GM12878 (cell line): ENCODE data around the gene SOX6. TPM values are rescaled to one million over a fixed set of nuclear protein-coding genes. Genes with fewer than 3 reads are reported as not detected.

Experiments
- ATAC-seq: fragments of 200-7000 bp; cut with Tn5 transposase; 3 replicates; pipeline ENCODE4 v1.9.1; 2020; ENCODE audit warnings: mild to moderate bottlenecking, moderate library complexity
- BruUV-seq: library from RNA; stranded (reverse); fragments of 400-500 nt; replicated peaks from 2 replicates; lab custom pipeline; 2021; lab: Mats Ljungman, UMichigan
- CTCF ChIA-PET: fragments of 300-600 bp; sonication (Branson Sonifier 250); formaldehyde crosslinking; extraction: SDS; loops from one replicate; lab custom pipeline; 2021; ENCODE audit warnings: inconsistent platforms; lab: Yijun Ruan, JAX
- POLR2A ChIA-PET: fragments of 350-600 bp; formaldehyde crosslinking; extraction: SDS; loops from one replicate; lab custom pipeline; 2021; ENCODE audit warnings: inconsistent platforms; lab: Charles Lee
- RAD21 ChIA-PET: fragments of 300-600 bp; sonication (Branson Sonifier 250); formaldehyde crosslinking; loops from one replicate; lab custom pipeline; 2023; ENCODE audit warnings: antibody characterized with exemption; ENCODE audit not compliant: unreplicated experiment; lab: Charles Lee
- SMC1A ChIA-PET: fragments of 300-600 bp; sonication (Branson Sonifier 250); formaldehyde crosslinking; loops from one replicate; lab custom pipeline; 2023; ENCODE audit not compliant: unreplicated experiment, uncharacterized antibody; lab: Charles Lee
- DNase-seq: peaks from one replicate; pipeline ENCODE4 v3.0.0-alpha.2; 2011; ENCODE audit warnings: low read depth, low spot score
- FAIRE-seq: peaks from 3 replicates; lab custom pipeline; 2011; peaks lifted over from hg19 to GRCh38; lab: Jason Lieb, UNC
- H2AFZ ChIP-seq: 2 replicates; pipeline ENCODE4 v1.6.0; 2011; ENCODE audit warnings: low read depth, low read length, control low read depth; ENCODE audit not compliant: control insufficient read depth
- H3K27ac ChIP-seq: 2 replicates; pipeline ENCODE4 v1.5.1; 2011; ENCODE audit warnings: control low read depth; ENCODE audit not compliant: control insufficient read depth, insufficient read depth
- H3K27me3 ChIP-seq, 2 experiments: replicated peaks in 1 of 2; 2 replicates each; pipeline versions ENCODE4 v1.6.0 to v1.6.1; 2011; ENCODE audit warnings: low read length in 1 of 2; ENCODE audit not compliant: control insufficient read depth in 2 of 2, insufficient read depth in 2 of 2
- H3K36me3 ChIP-seq, 2 experiments: 2 replicates each; pipeline ENCODE4 v1.5.1; 2011; ENCODE audit warnings: low read length in 1 of 2; ENCODE audit not compliant: control insufficient read depth in 2 of 2, insufficient read depth in 2 of 2
- H3K4me1 ChIP-seq: 2 replicates; pipeline ENCODE4 v1.6.1; 2011; ENCODE audit warnings: mild to moderate bottlenecking, low read length, moderate library complexity, mixed read lengths; ENCODE audit not compliant: control insufficient read depth, insufficient read depth
- H3K4me2 ChIP-seq: 2 replicates; pipeline ENCODE4 v1.6.0; 2011; ENCODE audit warnings: control low read depth; ENCODE audit not compliant: control insufficient read depth, insufficient read depth
- H3K4me3 ChIP-seq: fragments of 200-600 bp; sonication (generic); 2 replicates; pipeline ENCODE4 v1.5.1; 2016
- H3K79me2 ChIP-seq: 2 replicates; pipeline ENCODE4 v1.6.0; 2011; ENCODE audit warnings: low read length; ENCODE audit not compliant: control insufficient read depth, insufficient read depth
- H3K9ac ChIP-seq: 2 replicates; pipeline ENCODE4 v1.8.0; 2011; ENCODE audit warnings: low read length, control low read depth, mixed read lengths; ENCODE audit not compliant: control insufficient read depth, insufficient read depth
- H3K9me3 ChIP-seq: replicated peaks from 3 replicates; pipeline ENCODE4 v1.5.1; 2011; ENCODE audit warnings: mild to moderate bottlenecking, low read length; ENCODE audit not compliant: control insufficient read depth, insufficient read depth
- H4K20me1 ChIP-seq: 2 replicates; pipeline ENCODE4 v1.6.0; 2011; ENCODE audit not compliant: control insufficient read depth, insufficient read depth
- FOXM1 ChIP-seq: IDR thresholded peaks from 2 replicates; pipeline ENCODE4 v1.6.1; 2012; ENCODE audit warnings: low read depth, mild to moderate bottlenecking, inconsistent platforms, low read length, moderate library complexity
- MXI1 ChIP-seq: fragments of 150-350 bp; IDR thresholded peaks from 2 replicates; pipeline ENCODE4 v1.6.1; 2011; ENCODE audit warnings: low read depth, mild to moderate bottlenecking, inconsistent platforms, low read length, improper control_type of control experiment
- NRF1 ChIP-seq: conservative IDR thresholded peaks from 2 replicates; pipeline ENCODE4 v1.6.1; 2011; ENCODE audit warnings: mild to moderate bottlenecking, low read depth, low read length, improper control_type of control experiment
- PBX3 ChIP-seq: IDR thresholded peaks from 2 replicates; pipeline ENCODE4 v1.6.1; 2011; ENCODE audit warnings: mild to moderate bottlenecking, low read depth, low read length, moderate library complexity; ENCODE audit not compliant: insufficient replicate concordance
- SIN3A ChIP-seq: IDR thresholded peaks from 2 replicates; pipeline ENCODE4 v1.6.1; 2012; ENCODE audit warnings: low read depth, low read length, improper control_type of control experiment
- ZNF592 ChIP-seq: fragments of 450-650 bp; IDR thresholded peaks from 2 replicates; pipeline ENCODE4 v1.6.1; 2017; ENCODE audit warnings: mild to moderate bottlenecking, moderate library complexity
- WGBS: methylation state at CpG from one replicate; pipeline ENCODE4 v1.1.6; 2016; ENCODE audit warnings: low lambda C conversion rate; ENCODE audit not compliant: insufficient replicate concordance, insufficient coverage; ENCODE audit errors: missing lambda C conversion rate; 5-methylcytosine and 5-hydroxymethylcytosine counted together
- in situ Hi-C: fragments of 300-500 bp; cut with MboI; formaldehyde crosslinking; loops from 9 replicates; pipeline ENCODE4 v1.14.3; 2018; ENCODE audit warnings: mixed read lengths
- intact Hi-C: fragments of 100-400 bp; cut with micrococcal nuclease; formaldehyde crosslinking; loops from one replicate; pipeline ENCODE4 v1.14.2; 2022; ENCODE audit not compliant: unreplicated experiment
- polyA plus RNA-seq, 11 experiments: library from polyadenylated mRNA; depleted of rRNA in 4 of 11; unstranded in 6 of 11; stranded (reverse) in 5 of 11; fragments of >200 nt; fragmentation: Nextera tagmentation in 4 of 11; fragmentation: Illumina TruSeq in 1 of 11; extraction: Ambion mirVana in 4 of 11; extraction: Trizol in 1 of 11; gene quantifications; 1 replicate in 1 of 11; 2 replicates in 10 of 11; pipeline versions ENCODE4 v1.2.1 to v1.2.3, GENCODE V29; 2011 to 2016; ENCODE audit warnings: inconsistent platforms in 2 of 11, missing spikeins in 2 of 11, low read depth in 1 of 11
- total RNA-seq, 4 experiments: library from RNA; depleted of rRNA in 3 of 4; stranded (reverse); fragments of >200 nt in 3 of 4; fragmentation: Illumina TruSeq in 1 of 4; extraction: Trizol in 1 of 4; gene quantifications; 2 replicates each; pipeline versions ENCODE4 v1.2.1 to v1.2.3, GENCODE V29; 2013 to 2021
- TF ChIP-seq, protein P1 (sequence below): fragments of 450-650 bp; formaldehyde crosslinking; IDR thresholded peaks from 2 replicates; pipeline ENCODE4 v1.5.0; 2022; ENCODE audit warnings: mild to moderate bottlenecking, missing genetic modification characterization
- TF ChIP-seq, protein P2 (sequence below): fragments of 450-650 bp; IDR thresholded peaks from 2 replicates; pipeline ENCODE4 v1.6.1; 2016; ENCODE audit warnings: mild to moderate bottlenecking

The SOX6 gene
- total and polyA plus RNA-seq, 10 of the 15 experiments (the other 5 are each of a cell fraction or from before 2014, with no cell fraction given) = 0.03 to 0.71 (median 0.29) TPM; not detected in 4

DNA sequence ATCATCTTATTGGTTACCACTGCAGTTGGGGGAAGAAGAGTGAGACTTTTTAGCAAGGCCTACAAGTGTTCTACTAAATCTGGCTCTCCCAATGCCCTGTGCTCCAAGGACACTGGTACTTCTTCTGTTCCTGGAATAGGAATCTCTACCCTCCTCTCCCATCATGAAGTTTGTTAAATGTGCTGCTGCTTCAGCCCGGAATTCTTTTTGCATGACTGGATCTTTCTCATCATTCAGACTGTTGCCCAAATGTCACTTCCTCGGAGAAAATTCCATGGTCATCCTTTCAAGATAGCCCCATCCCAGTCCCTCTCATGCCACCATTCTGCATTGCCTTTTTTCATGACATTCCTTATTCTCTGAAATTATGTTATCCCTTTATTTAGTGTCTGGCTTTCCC lies 400.8 kb downstream of the SOX6 start:
- no peaks in the 10 kb centered on the region for H3K9me3 ChIP-seq
- DNase-seq (no peak), FAIRE-seq (no peak), ATAC-seq (no peak)
- H3K4me1 ChIP-seq = no peaks in the 10 kb centered on the region
- no peaks in the 10 kb centered on the region for H4K20me1 ChIP-seq
- ChIA-PET RAD21 (no interaction called here), POLR2A (no interaction called here), SMC1A (interaction anchor here (1.1 kb wide), 1 partner anchor 32 kb away, joined by 3 read pairs; no protein-coding TSS in a partner anchor), CTCF (no interaction called here)
- H3K4me3 ChIP-seq = no peak overlapping the region
- WGBS = 35% methylated on average over 2 of the region's 2 CpGs
- H3K79me2 ChIP-seq = no peaks in the 10 kb centered on the region
- no peak overlapping the region for H3K4me2 ChIP-seq
- H2AFZ ChIP-seq = no peak overlapping the region
- BruUV-seq = no TSS peak
- no peak for TF ChIP-seq NRF1
- TF ChIP-seq FOXM1 = no peak
- TF ChIP-seq, protein P1, sequence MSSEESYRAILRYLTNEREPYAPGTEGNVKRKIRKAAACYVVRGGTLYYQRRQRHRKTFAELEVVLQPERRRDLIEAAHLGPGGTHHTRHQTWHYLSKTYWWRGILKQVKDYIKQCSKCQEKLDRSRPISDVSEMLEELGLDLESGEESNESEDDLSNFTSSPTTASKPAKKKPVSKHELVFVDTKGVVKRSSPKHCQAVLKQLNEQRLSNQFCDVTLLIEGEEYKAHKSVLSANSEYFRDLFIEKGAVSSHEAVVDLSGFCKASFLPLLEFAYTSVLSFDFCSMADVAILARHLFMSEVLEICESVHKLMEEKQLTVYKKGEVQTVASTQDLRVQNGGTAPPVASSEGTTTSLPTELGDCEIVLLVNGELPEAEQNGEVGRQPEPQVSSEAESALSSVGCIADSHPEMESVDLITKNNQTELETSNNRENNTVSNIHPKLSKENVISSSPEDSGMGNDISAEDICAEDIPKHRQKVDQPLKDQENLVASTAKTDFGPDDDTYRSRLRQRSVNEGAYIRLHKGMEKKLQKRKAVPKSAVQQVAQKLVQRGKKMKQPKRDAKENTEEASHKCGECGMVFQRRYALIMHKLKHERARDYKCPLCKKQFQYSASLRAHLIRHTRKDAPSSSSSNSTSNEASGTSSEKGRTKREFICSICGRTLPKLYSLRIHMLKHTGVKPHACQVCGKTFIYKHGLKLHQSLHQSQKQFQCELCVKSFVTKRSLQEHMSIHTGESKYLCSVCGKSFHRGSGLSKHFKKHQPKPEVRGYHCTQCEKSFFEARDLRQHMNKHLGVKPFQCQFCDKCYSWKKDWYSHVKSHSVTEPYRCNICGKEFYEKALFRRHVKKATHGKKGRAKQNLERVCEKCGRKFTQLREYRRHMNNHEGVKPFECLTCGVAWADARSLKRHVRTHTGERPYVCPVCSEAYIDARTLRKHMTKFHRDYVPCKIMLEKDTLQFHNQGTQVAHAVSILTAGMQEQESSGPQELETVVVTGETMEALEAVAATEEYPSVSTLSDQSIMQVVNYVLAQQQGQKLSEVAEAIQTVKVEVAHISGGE (CRISPR knock-in tag) = no peak
- TF ChIP-seq PBX3 = no peak
- TF ChIP-seq ZNF592 = no peak
- TF ChIP-seq, protein P2, sequence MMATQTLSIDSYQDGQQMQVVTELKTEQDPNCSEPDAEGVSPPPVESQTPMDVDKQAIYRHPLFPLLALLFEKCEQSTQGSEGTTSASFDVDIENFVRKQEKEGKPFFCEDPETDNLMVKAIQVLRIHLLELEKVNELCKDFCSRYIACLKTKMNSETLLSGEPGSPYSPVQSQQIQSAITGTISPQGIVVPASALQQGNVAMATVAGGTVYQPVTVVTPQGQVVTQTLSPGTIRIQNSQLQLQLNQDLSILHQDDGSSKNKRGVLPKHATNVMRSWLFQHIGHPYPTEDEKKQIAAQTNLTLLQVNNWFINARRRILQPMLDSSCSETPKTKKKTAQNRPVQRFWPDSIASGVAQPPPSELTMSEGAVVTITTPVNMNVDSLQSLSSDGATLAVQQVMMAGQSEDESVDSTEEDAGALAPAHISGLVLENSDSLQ = no peak
- TF ChIP-seq MXI1 = no peak
- TF ChIP-seq SIN3A = no peak
- H3K27ac ChIP-seq = no peak overlapping the region
- in situ Hi-C loops (no loop called here), intact Hi-C loops (no loop called here)
- no peaks in the 10 kb centered on the region for H3K36me3 ChIP-seq
- no peaks in the 10 kb centered on the region; a peak in 1 of 4 replicates for H3K27me3 ChIP-seq
- H3K9ac ChIP-seq = no peak overlapping the region
